Astrocyte (in vitro differentiated cells and primary cell): ENCODE measurements around the gene WDR81. TPM values are rescaled to one million over a fixed set of nuclear protein-coding genes. Genes with fewer than 3 reads are reported as not detected.

ENCODE experiments used
- DNase-seq: peaks from one replicate; pipeline ENCODE4 v3.0.0-alpha.2; 2010; ENCODE audit warnings: low read depth
- FAIRE-seq: peaks from 2 replicates; lab custom pipeline; 2011; peaks lifted over from hg19 to GRCh38; lab: Jason Lieb, UNC
- H2AFZ ChIP-seq: 2 replicates; pipeline ENCODE4 v1.6.0; 2012; ENCODE audit warnings: low read depth, low read length, inconsistent platforms
- H3K27ac ChIP-seq: 2 replicates; pipeline ENCODE4 v1.5.1; 2011; ENCODE audit warnings: low read depth, low read length, inconsistent platforms
- H3K27me3 ChIP-seq: 2 replicates; pipeline ENCODE4 v1.6.0; 2011; ENCODE audit warnings: low read length, inconsistent platforms; ENCODE audit not compliant: insufficient read depth
- H3K36me3 ChIP-seq: 2 replicates; pipeline ENCODE4 v1.5.1; 2011; ENCODE audit warnings: low read length, inconsistent platforms; ENCODE audit not compliant: insufficient read depth
- H3K4me1 ChIP-seq: 2 replicates; pipeline ENCODE4 v1.5.1; 2011; ENCODE audit warnings: low read length, inconsistent platforms; ENCODE audit not compliant: insufficient read depth
- H3K4me2 ChIP-seq: 2 replicates; pipeline ENCODE4 v1.6.0; 2012; ENCODE audit warnings: low read length, inconsistent platforms
- H3K4me3 ChIP-seq: 2 replicates; pipeline ENCODE4 v1.5.1; 2011; ENCODE audit warnings: low read depth, mild to moderate bottlenecking, low read length, inconsistent platforms; ENCODE audit not compliant: insufficient read depth
- H3K79me2 ChIP-seq: 2 replicates; pipeline ENCODE4 v1.6.0; 2012; ENCODE audit warnings: mild to moderate bottlenecking, low read length, inconsistent platforms; ENCODE audit not compliant: insufficient read depth
- H3K9ac ChIP-seq: 2 replicates; pipeline ENCODE4 v1.6.0; 2012; ENCODE audit warnings: mild to moderate bottlenecking, low read length, inconsistent platforms
- H3K9me3 ChIP-seq: 2 replicates; pipeline ENCODE4 v1.5.1; 2012; ENCODE audit warnings: low read depth, mild to moderate bottlenecking, low read length, inconsistent platforms; ENCODE audit not compliant: insufficient read depth
- H4K20me1 ChIP-seq: 2 replicates; pipeline ENCODE4 v1.6.0; 2012; ENCODE audit warnings: low read length, inconsistent platforms; ENCODE audit not compliant: insufficient read depth
- H3K27ac Mint-ChIP-seq: one replicate; pipeline ENCODE4 v1.8.0; 2021; ENCODE audit warnings: mild to moderate bottlenecking, mixed read lengths; ENCODE audit not compliant: unreplicated experiment
- H3K27me3 Mint-ChIP-seq: one replicate; pipeline ENCODE4 v1.8.0; 2021; ENCODE audit warnings: low read depth, mixed read lengths; ENCODE audit not compliant: unreplicated experiment
- H3K36me3 Mint-ChIP-seq: one replicate; pipeline ENCODE4 v1.8.0; 2021; ENCODE audit warnings: low read depth, mixed read lengths; ENCODE audit not compliant: unreplicated experiment
- H3K4me1 Mint-ChIP-seq: one replicate; pipeline ENCODE4 v1.8.0; 2021; ENCODE audit warnings: low read depth, mixed read lengths; ENCODE audit not compliant: unreplicated experiment
- H3K4me3 Mint-ChIP-seq: one replicate; pipeline ENCODE4 v1.8.0; 2021; ENCODE audit warnings: mild to moderate bottlenecking, moderate library complexity, mixed read lengths; ENCODE audit not compliant: unreplicated experiment
- H3K9me3 Mint-ChIP-seq: one replicate; pipeline ENCODE4 v1.8.0; 2021; ENCODE audit warnings: mild to moderate bottlenecking, mixed read lengths; ENCODE audit not compliant: unreplicated experiment
- CTCF ChIP-seq: IDR thresholded peaks from 2 replicates; pipeline ENCODE4 v1.5.1; 2011; ENCODE audit warnings: low read depth, mild to moderate bottlenecking, inconsistent platforms, low read length, moderate library complexity; ENCODE audit not compliant: insufficient read depth
- EZH2 ChIP-seq: IDR thresholded peaks from 2 replicates; pipeline ENCODE4 v1.6.1; 2012; ENCODE audit warnings: mild to moderate bottlenecking, low read length, inconsistent platforms; ENCODE audit not compliant: insufficient read depth
- total RNA-seq: library from RNA; stranded (reverse); gene quantifications from 2 replicates; pipeline ENCODE4 v1.2.1, GENCODE V29; 2021

Gene WDR81
- total RNA-seq, 1 donor from 2014 or later, result 12.3 TPM

DNA sequence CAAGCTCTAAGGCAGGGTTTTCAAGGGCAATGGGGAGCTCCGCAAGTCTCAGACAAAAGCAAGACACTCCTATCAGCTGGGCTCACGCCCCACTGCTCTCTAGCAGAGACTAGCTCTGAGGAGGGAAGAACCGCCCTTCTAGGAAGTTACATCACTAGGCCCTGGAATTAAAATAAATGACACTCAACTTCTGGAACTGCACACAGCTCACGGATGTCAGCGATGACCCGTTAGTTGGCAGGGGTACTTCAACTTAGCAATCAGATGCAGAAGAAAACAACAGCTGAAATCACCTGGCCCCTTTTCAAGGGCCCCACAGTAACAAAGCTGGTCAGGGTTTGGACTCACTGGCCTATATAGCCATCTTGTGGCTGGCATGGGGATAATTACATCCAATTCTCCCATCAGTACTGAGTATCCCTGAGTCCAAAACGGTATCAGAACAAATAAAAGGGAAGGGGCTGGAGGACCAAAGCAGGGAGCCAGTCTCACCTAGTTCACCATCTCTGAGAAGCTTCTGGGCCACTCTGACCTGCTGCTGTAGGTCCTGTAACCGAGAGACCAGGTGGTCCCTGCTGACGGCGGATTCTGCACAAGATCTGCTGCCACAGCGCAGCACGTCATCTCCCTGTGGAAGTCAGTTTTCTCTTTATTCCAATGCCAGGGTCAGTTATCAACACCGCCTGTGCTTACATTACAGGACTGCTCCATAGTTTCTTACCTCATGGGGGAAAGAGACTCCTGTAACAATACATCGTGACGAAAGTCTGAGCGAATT, 59.5 kb downstream of the WDR81 start:
- H3K27ac ChIP-seq, result no peak overlapping the region
- H3K79me2 ChIP-seq, result no peaks in the 10 kb centered on the region
- peak; percentile 77 for DNase-seq
- H3K9me3 ChIP-seq, result no peaks in the 10 kb centered on the region
- FAIRE-seq, result peak; percentile 91
- H3K36me3 ChIP-seq, result peaks cover 8% of the 10 kb centered on the region
- peaks cover 11% of the 10 kb centered on the region for H3K36me3 Mint-ChIP-seq
- H3K27me3 ChIP-seq, result no peaks in the 10 kb centered on the region
- no peak overlapping the region for H3K4me3 ChIP-seq
- peaks cover 33% of the 10 kb centered on the region for H3K4me1 ChIP-seq
- peaks cover 40% of the 10 kb centered on the region for H3K4me1 Mint-ChIP-seq
- no peak overlapping the region for H3K4me2 ChIP-seq
- peak; percentile 66 for TF ChIP-seq CTCF
- TF ChIP-seq EZH2, result no peak
- no peak overlapping the region for H3K4me3 Mint-ChIP-seq
- H3K27me3 Mint-ChIP-seq, result no peaks in the 10 kb centered on the region
- H3K9me3 Mint-ChIP-seq, result no peaks in the 10 kb centered on the region
- peak overlapping the region; percentile 38 for H3K27ac Mint-ChIP-seq
- H3K9ac ChIP-seq, result peak overlapping the region; percentile 10
- H4K20me1 ChIP-seq, result peaks cover 11% of the 10 kb centered on the region
- no peak overlapping the region for H2AFZ ChIP-seq

GRCh38 chr17:1785930-1786329, 61.4 kb downstream of the WDR81 start:
- Histone ChIP-seq H3K9ac (no peak overlapping the region), H3K4me1 (peaks cover 18% of the 10 kb centered on the region), H3K27ac (no peak overlapping the region), H3K79me2 (no peaks in the 10 kb centered on the region), H3K4me2 (no peak overlapping the region), H2AFZ (no peak overlapping the region), H4K20me1 (peaks cover 5% of the 10 kb centered on the region), H3K36me3 (peaks cover 8% of the 10 kb centered on the region), H3K4me3 (no peak overlapping the region), H3K27me3 (no peaks in the 10 kb centered on the region), H3K9me3 (no peaks in the 10 kb centered on the region)
- H3K36me3 Mint-ChIP-seq, result peaks cover 9% of the 10 kb centered on the region
- FAIRE-seq (no peak), DNase-seq (no peak)
- peaks cover 25% of the 10 kb centered on the region for H3K4me1 Mint-ChIP-seq
- TF ChIP-seq CTCF (no peak), EZH2 (no peak)
- H3K9me3 Mint-ChIP-seq, result no peaks in the 10 kb centered on the region
- H3K4me3 Mint-ChIP-seq, result no peak overlapping the region
- H3K27me3 Mint-ChIP-seq, result no peaks in the 10 kb centered on the region
- no peak overlapping the region for H3K27ac Mint-ChIP-seq

- H2AFZ ChIP-seq, result no peak overlapping the region
- DNase-seq, result no peak
- no peak overlapping the region for H3K9ac ChIP-seq
- no peak overlapping the region for H3K27ac ChIP-seq
- no peak overlapping the region for H3K4me3 ChIP-seq
- peaks cover 5% of the 10 kb centered on the region for H4K20me1 ChIP-seq
- TF ChIP-seq EZH2 (no peak), CTCF (no peak)
- H3K4me2 ChIP-seq, result no peak overlapping the region
- peaks cover 8% of the 10 kb centered on the region for H3K36me3 ChIP-seq
- H3K79me2 ChIP-seq, result no peaks in the 10 kb centered on the region
- Mint-ChIP-seq H3K27me3 (no peaks in the 10 kb centered on the region), H3K9me3 (no peaks in the 10 kb centered on the region), H3K36me3 (peaks cover 9% of the 10 kb centered on the region), H3K27ac (peak overlapping the region; percentile 41), H3K4me3 (no peak overlapping the region), H3K4me1 (peaks cover 25% of the 10 kb centered on the region)
- no peak for FAIRE-seq
- H3K4me1 ChIP-seq, result peaks cover 18% of the 10 kb centered on the region
- no peaks in the 10 kb centered on the region for H3K27me3 ChIP-seq
- H3K9me3 ChIP-seq, result no peaks in the 10 kb centered on the region
Observed at GRCh38 chr17:1786708-1787107, 62.2 kb downstream of the WDR81 start.
